MM.1S (cell line): ENCODE results near the gene NRG3.

Experiments used
- DNase-seq: peaks from one replicate; pipeline ENCODE4 v3.0.0-alpha.2; 2015
- H2AFZ ChIP-seq: fragments of 300-600 bp; sonication (generic); 2 replicates; pipeline ENCODE4 v1.6.0; 2016; ENCODE audit warnings: antibody characterized with exemption, low read length
- H3F3A ChIP-seq: fragments of 300-600 bp; sonication (generic); 2 replicates; pipeline ENCODE4 v1.6.1; 2016; ENCODE audit warnings: mild to moderate bottlenecking, antibody characterized with exemption, low read length, moderate library complexity, mixed read lengths; ENCODE audit not compliant: insufficient read depth
- H3K27ac ChIP-seq: fragments of 300-600 bp; sonication (generic); 2 replicates; pipeline ENCODE4 v1.5.1; 2016; ENCODE audit warnings: mild to moderate bottlenecking, low read length
- H3K27me3 ChIP-seq: fragments of 300-600 bp; sonication (generic); replicated peaks from 2 replicates; pipeline ENCODE4 v1.6.0; 2016; ENCODE audit warnings: low read length; ENCODE audit not compliant: insufficient read depth
- H3K36me3 ChIP-seq: fragments of 300-600 bp; sonication (generic); replicated peaks from 2 replicates; pipeline ENCODE4 v1.6.1; 2016; ENCODE audit warnings: mild to moderate bottlenecking, low read length, mixed read lengths; ENCODE audit not compliant: insufficient read depth
- H3K4me1 ChIP-seq: fragments of 300-600 bp; sonication (generic); 2 replicates; pipeline ENCODE4 v1.6.1; 2016; ENCODE audit warnings: low read length, mixed read lengths
- H3K4me2 ChIP-seq: fragments of 300-600 bp; sonication (generic); 2 replicates; pipeline ENCODE4 v1.6.0; 2016; ENCODE audit warnings: low read depth, low read length
- H3K4me3 ChIP-seq: fragments of 300-600 bp; sonication (generic); 2 replicates; pipeline ENCODE4 v1.5.1; 2016; ENCODE audit warnings: low read length, mixed read lengths
- H3K79me2 ChIP-seq: fragments of 300-600 bp; sonication (generic); 2 replicates; pipeline ENCODE4 v1.6.1; 2016; ENCODE audit warnings: mixed run types, low read length, mixed read lengths
- H3K9ac ChIP-seq: fragments of 300-600 bp; sonication (generic); 2 replicates; pipeline ENCODE4 v1.6.1; 2016; ENCODE audit warnings: low read length, mixed read lengths
- H3K9me2 ChIP-seq: fragments of 300-600 bp; sonication (generic); replicated peaks from 2 replicates; pipeline ENCODE4 v1.6.1; 2016; ENCODE audit warnings: mild to moderate bottlenecking, low read length, mixed read lengths; ENCODE audit not compliant: insufficient read depth
- H3K9me3 ChIP-seq: fragments of 300-600 bp; sonication (generic); replicated peaks from 2 replicates; pipeline ENCODE4 v1.6.1; 2016; ENCODE audit warnings: mild to moderate bottlenecking, low read length, mixed read lengths; ENCODE audit not compliant: insufficient read depth
- H4K20me1 ChIP-seq: fragments of 300-600 bp; sonication (generic); 2 replicates; pipeline ENCODE4 v1.6.1; 2016; ENCODE audit warnings: mild to moderate bottlenecking, low read length, moderate library complexity, mixed read lengths; ENCODE audit not compliant: insufficient read depth
- CTCF ChIP-seq: fragments of 300-600 bp; sonication (generic); IDR thresholded peaks from 2 replicates; pipeline ENCODE4 v1.5.1; 2016; ENCODE audit warnings: antibody characterized with exemption, low read length, mixed read lengths
- EZH2 ChIP-seq: fragments of 300-600 bp; sonication (generic); optimal IDR thresholded peaks from 2 replicates; pipeline ENCODE3; 2017; ENCODE audit warnings: low read depth, mild to moderate bottlenecking, antibody characterized with exemption, low read length, mixed read lengths
- EZH2phosphoT487 ChIP-seq: fragments of 300-600 bp; sonication (generic); IDR thresholded peaks from 2 replicates; pipeline ENCODE4 v1.6.1; 2018; ENCODE audit warnings: antibody characterized with exemption, low read length

The NRG3 gene

GRCh38 chr10:82515256-82515655 is 640.3 kb downstream of the NRG3 start:
- no peak overlapping the region for H3K4me3 ChIP-seq
- H3K9ac ChIP-seq = no peak overlapping the region
- H3K36me3 ChIP-seq = no peaks in the 10 kb centered on the region
- no peak for DNase-seq
- H3K27me3 ChIP-seq = no peaks in the 10 kb centered on the region
- H3K9me3 ChIP-seq = no peaks in the 10 kb centered on the region
- no peaks in the 10 kb centered on the region for H3K9me2 ChIP-seq
- H4K20me1 ChIP-seq = no peaks in the 10 kb centered on the region
- no peaks in the 10 kb centered on the region for H3F3A ChIP-seq
- H2AFZ ChIP-seq = no peak overlapping the region
- no peak overlapping the region for H3K4me2 ChIP-seq
- TF ChIP-seq EZH2 (no peak), EZH2phosphoT487 (no peak), CTCF (no peak)
- H3K4me1 ChIP-seq = no peaks in the 10 kb centered on the region
- H3K79me2 ChIP-seq = no peaks in the 10 kb centered on the region
- H3K27ac ChIP-seq = no peak overlapping the region

GRCh38 chr10:82529062-82529461 is 654.1 kb downstream of the NRG3 start:
- no peaks in the 10 kb centered on the region for H3K9me3 ChIP-seq
- H3K9ac ChIP-seq = no peak overlapping the region
- H3K4me2 ChIP-seq = no peak overlapping the region
- no peaks in the 10 kb centered on the region for H3K79me2 ChIP-seq
- H3K4me1 ChIP-seq = no peaks in the 10 kb centered on the region
- no peak overlapping the region for H2AFZ ChIP-seq
- H3K4me3 ChIP-seq = no peak overlapping the region
- no peaks in the 10 kb centered on the region for H3K36me3 ChIP-seq
- no peaks in the 10 kb centered on the region for H4K20me1 ChIP-seq
- no peaks in the 10 kb centered on the region for H3K27me3 ChIP-seq
- no peak for DNase-seq
- H3K27ac ChIP-seq = no peak overlapping the region
- no peaks in the 10 kb centered on the region for H3K9me2 ChIP-seq
- TF ChIP-seq EZH2 = no peak
- no peak for TF ChIP-seq CTCF
- no peak for TF ChIP-seq EZH2phosphoT487
- no peaks in the 10 kb centered on the region for H3F3A ChIP-seq

- H3K4me1 ChIP-seq = no peaks in the 10 kb centered on the region
- H3K36me3 ChIP-seq = no peaks in the 10 kb centered on the region
- no peaks in the 10 kb centered on the region for H3K9me2 ChIP-seq
- no peaks in the 10 kb centered on the region for H3K9me3 ChIP-seq
- TF ChIP-seq EZH2phosphoT487 (no peak), EZH2 (no peak), CTCF (no peak)
- no peaks in the 10 kb centered on the region for H3F3A ChIP-seq
- H3K27me3 ChIP-seq = no peaks in the 10 kb centered on the region
- no peak overlapping the region for H3K4me3 ChIP-seq
- H3K79me2 ChIP-seq = no peaks in the 10 kb centered on the region
- no peak for DNase-seq
- no peak overlapping the region for H3K9ac ChIP-seq
- no peak overlapping the region for H3K27ac ChIP-seq
- no peak overlapping the region for H3K4me2 ChIP-seq
- H2AFZ ChIP-seq = no peak overlapping the region
- no peaks in the 10 kb centered on the region for H4K20me1 ChIP-seq
Measured at GRCh38 chr10:82535457-82535856, 660.5 kb downstream of the NRG3 start.
